Activated CD8-positive, alpha-beta T cell treated with anti-CD3 and anti-CD28 coated beads for 36 hours (primary cell): ENCODE results near the gene CHST9. TPM values are rescaled to one million over a fixed set of nuclear protein-coding genes. Genes with fewer than 3 reads are reported as not detected.

Experiments
- ATAC-seq: fragments of 200-7000 bp; cut with Tn5 transposase; one replicate; pipeline ENCODE4 v1.10.0; 2021; ENCODE audit warnings: mild to moderate bottlenecking, moderate library complexity
- CTCF ChIA-PET: fragments of 350-600 bp; sonication (Branson Sonifier 250); formaldehyde crosslinking; loops from one replicate; lab custom pipeline; 2021; ENCODE audit warnings: antibody characterized with exemption; lab: Charles Lee
- POLR2A ChIA-PET: fragments of 350-600 bp; sonication (Branson Sonifier 250); formaldehyde crosslinking; loops from one replicate; lab custom pipeline; 2021; ENCODE audit warnings: antibody characterized with exemption; lab: Charles Lee
- DNase-seq: peaks from one replicate; pipeline ENCODE4 v3.0.0-alpha.2; 2020
- H3K27ac Mint-ChIP-seq: one replicate; pipeline ENCODE4 v1.8.0; 2021; ENCODE audit warnings: mild to moderate bottlenecking, mixed read lengths
- H3K27me3 Mint-ChIP-seq: one replicate; pipeline ENCODE4 v1.8.0; 2021; ENCODE audit warnings: mixed read lengths
- H3K36me3 Mint-ChIP-seq: one replicate; pipeline ENCODE4 v1.8.0; 2021; ENCODE audit warnings: low read depth, mixed read lengths
- H3K4me1 Mint-ChIP-seq: one replicate; pipeline ENCODE4 v1.8.0; 2021; ENCODE audit warnings: low read depth, mixed read lengths
- H3K4me3 Mint-ChIP-seq: one replicate; pipeline ENCODE4 v1.8.0; 2021; ENCODE audit warnings: mild to moderate bottlenecking, moderate library complexity, mixed read lengths
- H3K9me3 Mint-ChIP-seq: one replicate; pipeline ENCODE4 v1.8.0; 2021; ENCODE audit warnings: mixed read lengths
- intact Hi-C: fragments of 100-400 bp; cut with micrococcal nuclease; formaldehyde crosslinking; loops from one replicate; pipeline ENCODE4 v1.10.0; 2022
- total RNA-seq, 2 experiments: library from RNA; stranded (reverse); gene quantifications; one replicate each; pipeline ENCODE4 v1.2.3, GENCODE V29; 2021
- TF ChIP-seq, protein P1 (sequence below): fragments of 200-600 bp; IDR thresholded peaks from one replicate; pipeline ENCODE4 v1.8.0; 2022; ENCODE audit warnings: antibody characterized with exemption, mild to moderate bottlenecking

The CHST9 gene
- total RNA-seq, 2 experiments from 2014 or later, result not detected

DNA sequence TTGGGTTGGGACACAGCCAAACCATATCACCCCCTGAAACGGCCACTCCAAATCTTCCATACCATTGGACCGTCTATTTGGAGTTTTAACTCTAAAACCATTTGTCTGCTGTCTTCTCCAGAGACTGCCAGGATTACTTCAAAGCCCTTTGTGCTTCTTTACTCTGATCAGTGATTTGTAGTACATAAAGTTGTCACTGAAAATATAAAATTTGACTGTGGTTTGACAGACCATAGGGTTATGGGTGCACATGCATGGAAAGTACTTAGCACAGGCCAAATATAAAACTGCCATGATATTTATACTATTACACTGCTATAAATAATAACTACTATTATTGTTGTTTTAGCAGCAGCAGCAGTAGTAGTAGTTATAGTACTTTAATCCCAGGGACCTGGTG, 265.9 kb downstream of the CHST9 start:
- Mint-ChIP-seq H3K27ac (no peak overlapping the region), H3K9me3 (no peaks in the 10 kb centered on the region), H3K4me1 (no peaks in the 10 kb centered on the region), H3K36me3 (no peaks in the 10 kb centered on the region), H3K4me3 (no peak overlapping the region), H3K27me3 (no peaks in the 10 kb centered on the region)
- no peak for ATAC-seq
- TF ChIP-seq, protein P1, sequence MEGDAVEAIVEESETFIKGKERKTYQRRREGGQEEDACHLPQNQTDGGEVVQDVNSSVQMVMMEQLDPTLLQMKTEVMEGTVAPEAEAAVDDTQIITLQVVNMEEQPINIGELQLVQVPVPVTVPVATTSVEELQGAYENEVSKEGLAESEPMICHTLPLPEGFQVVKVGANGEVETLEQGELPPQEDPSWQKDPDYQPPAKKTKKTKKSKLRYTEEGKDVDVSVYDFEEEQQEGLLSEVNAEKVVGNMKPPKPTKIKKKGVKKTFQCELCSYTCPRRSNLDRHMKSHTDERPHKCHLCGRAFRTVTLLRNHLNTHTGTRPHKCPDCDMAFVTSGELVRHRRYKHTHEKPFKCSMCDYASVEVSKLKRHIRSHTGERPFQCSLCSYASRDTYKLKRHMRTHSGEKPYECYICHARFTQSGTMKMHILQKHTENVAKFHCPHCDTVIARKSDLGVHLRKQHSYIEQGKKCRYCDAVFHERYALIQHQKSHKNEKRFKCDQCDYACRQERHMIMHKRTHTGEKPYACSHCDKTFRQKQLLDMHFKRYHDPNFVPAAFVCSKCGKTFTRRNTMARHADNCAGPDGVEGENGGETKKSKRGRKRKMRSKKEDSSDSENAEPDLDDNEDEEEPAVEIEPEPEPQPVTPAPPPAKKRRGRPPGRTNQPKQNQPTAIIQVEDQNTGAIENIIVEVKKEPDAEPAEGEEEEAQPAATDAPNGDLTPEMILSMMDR, result no peak
- no peak for DNase-seq
- intact Hi-C loops, result no loop called here
- CTCF ChIA-PET, result no interaction called here
- POLR2A ChIA-PET, result no interaction called here

DNA sequence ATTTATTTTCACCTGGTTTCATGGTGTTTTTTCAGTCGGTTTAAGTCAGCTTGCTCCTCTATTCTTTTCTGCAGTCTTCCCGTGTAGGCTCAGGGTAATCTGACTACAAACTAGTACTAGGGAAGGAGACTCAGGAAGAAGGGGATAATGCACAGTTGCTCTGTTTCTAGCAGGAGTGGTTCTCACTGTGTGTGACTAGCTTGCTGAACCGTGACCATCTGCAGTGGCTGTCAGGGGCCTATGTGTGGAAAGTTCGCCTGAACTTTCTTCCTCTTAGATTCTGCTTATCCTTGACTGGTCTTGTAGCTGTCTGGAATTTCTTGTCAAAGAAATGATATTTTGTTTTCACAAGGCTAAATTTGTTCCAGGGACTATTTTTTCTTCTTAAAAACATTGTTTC, 273.3 kb downstream of the CHST9 start:
- TF ChIP-seq, protein P1, result no peak
- H3K27me3 Mint-ChIP-seq, result no peaks in the 10 kb centered on the region
- no peak overlapping the region for H3K27ac Mint-ChIP-seq
- CTCF ChIA-PET, result no interaction called here
- H3K36me3 Mint-ChIP-seq, result no peaks in the 10 kb centered on the region
- intact Hi-C loops, result no loop called here
- H3K4me1 Mint-ChIP-seq, result no peaks in the 10 kb centered on the region
- no peaks in the 10 kb centered on the region for H3K9me3 Mint-ChIP-seq
- DNase-seq, result no peak
- POLR2A ChIA-PET, result interaction anchor here (0.6 kb wide), 1 partner anchor 464 kb away, joined by 3 read pairs; no protein-coding TSS in a partner anchor
- H3K4me3 Mint-ChIP-seq, result no peak overlapping the region
- no peak for ATAC-seq

DNA sequence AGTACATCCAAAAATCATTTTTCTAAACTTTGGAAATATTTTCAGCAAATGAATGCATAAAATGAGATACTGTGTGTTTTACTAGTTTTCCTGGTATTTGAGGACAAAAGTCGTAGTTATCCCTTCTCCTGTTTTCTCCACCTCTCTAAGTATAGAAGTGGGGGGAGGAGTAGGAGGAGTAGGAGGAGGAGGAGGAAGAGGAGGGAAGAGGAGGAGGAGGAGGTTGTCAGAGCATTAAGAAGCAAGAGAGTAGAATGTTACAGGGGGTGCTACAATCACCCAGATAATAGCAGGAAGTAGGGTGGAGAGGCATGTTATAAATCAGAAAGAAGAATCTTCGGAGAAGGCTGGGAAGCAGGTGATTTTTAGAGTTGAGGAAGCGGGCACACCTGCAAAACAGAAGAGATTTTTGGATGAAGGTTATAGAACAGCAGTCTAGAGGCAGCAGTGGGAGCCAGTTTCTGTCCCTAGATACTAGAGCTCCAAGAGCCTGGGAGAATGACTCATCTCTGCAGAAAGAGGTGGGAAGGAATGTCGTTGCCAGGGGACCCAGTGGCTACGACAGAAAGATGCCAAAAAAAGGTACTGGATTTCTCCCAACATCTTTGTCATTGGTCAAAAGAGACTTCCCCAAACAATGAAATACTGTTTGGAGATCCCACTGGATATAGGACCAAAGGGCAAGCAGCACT, 275.4 kb downstream of the CHST9 start:
- intact Hi-C loops, result no loop called here
- TF ChIP-seq, protein P1, result no peak

DNA sequence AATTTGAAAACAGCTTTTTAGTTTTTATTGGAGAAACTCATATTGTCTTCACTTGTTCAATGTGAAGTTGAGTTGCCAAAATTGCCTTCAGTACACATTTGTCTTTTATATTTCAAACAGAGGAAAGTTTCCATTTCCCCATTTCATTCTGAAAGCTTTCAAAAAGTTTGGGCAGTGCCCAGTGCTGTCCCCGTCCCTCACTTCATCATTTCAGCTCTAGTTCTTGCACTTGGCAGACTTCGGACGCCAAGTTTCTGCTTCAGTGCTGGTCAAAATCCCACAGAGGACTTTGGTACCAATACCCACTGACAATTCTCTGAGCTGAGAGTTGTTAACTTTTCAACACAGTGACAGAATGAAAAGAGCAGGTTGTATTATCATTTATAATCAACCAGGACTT, 276.2 kb downstream of the CHST9 start:
- Mint-ChIP-seq H3K27ac (no peak overlapping the region), H3K4me1 (no peaks in the 10 kb centered on the region), H3K27me3 (no peaks in the 10 kb centered on the region), H3K9me3 (peaks cover 6% of the 10 kb centered on the region), H3K36me3 (no peaks in the 10 kb centered on the region), H3K4me3 (no peak overlapping the region)
- ChIA-PET CTCF (no interaction called here), POLR2A (no interaction called here)
- DNase-seq (no peak), ATAC-seq (no peak)
- TF ChIP-seq, protein P1, result no peak
- intact Hi-C loops, result no loop called here

More for the DNA sequence above, 275.4 kb downstream of the CHST9 start:
- POLR2A ChIA-PET, result no interaction called here
- CTCF ChIA-PET, result no interaction called here
- H3K27me3 Mint-ChIP-seq, result no peaks in the 10 kb centered on the region
- DNase-seq (no peak), ATAC-seq (no peak)
- no peak overlapping the region for H3K4me3 Mint-ChIP-seq
- H3K4me1 Mint-ChIP-seq, result no peaks in the 10 kb centered on the region
- no peaks in the 10 kb centered on the region for H3K9me3 Mint-ChIP-seq
- H3K36me3 Mint-ChIP-seq, result no peaks in the 10 kb centered on the region
- no peak overlapping the region for H3K27ac Mint-ChIP-seq

DNA sequence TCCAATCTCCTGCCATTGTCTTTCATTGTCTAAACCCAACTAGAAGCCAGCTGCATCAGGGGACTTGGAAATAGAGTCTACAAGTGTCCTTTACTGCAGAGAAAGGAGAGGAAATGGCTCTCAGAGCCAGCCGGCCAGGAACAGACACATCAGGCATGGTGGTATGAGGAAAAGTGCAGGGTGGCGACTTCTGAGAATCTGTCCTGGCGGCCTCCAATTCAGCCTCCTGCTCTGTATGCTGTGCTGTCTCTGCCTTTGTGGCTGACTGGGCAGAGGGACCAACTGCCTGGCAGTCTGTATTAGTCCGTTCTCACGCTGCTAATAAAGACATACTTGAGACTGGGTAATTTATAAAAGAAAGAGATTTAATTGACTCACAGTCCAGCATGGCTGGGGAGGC, 282.8 kb downstream of the CHST9 start:
- no peaks in the 10 kb centered on the region for H3K4me1 Mint-ChIP-seq
- peaks cover 9% of the 10 kb centered on the region for H3K9me3 Mint-ChIP-seq
- intact Hi-C loops, result no loop called here
- H3K36me3 Mint-ChIP-seq, result no peaks in the 10 kb centered on the region
- DNase-seq, result no peak
- TF ChIP-seq, protein P1, result no peak
- no peak for ATAC-seq
- H3K27me3 Mint-ChIP-seq, result no peaks in the 10 kb centered on the region
- H3K27ac Mint-ChIP-seq, result no peak overlapping the region
- ChIA-PET POLR2A (no interaction called here), CTCF (no interaction called here)
- no peak overlapping the region for H3K4me3 Mint-ChIP-seq
